ENCODE data around the gene ATP8B1.
A peak's percentile ranks its signal among the peaks of the same experiment; 100 is the strongest.
"Not testable (repeated sequence)": the region's sequence is repeated elsewhere in the genome, so short reads cannot be mapped to it uniquely, and the experiment has no call there.

ATP8B1 gene

GRCh38 chr18:57651914-57652313 is 151.2 kb downstream of the ATP8B1 start:
- no peak overlapping the region for H3K4me3 ChIP-seq (ENCODE audit: low read depth, low read length)
- no peak for TF ChIP-seq CTCF (IDR thresholded peaks at IDR 0.05; ENCODE audit: low read depth, low read length, missing control alignments)
- no peak for DNase-seq (ENCODE audit: low read depth)
- in situ Hi-C loops (cut with HindIII; ENCODE audit: low sequenced_read_pairs): no loop called here

- no peak for DNase-seq (ENCODE audit: low read depth)
- in situ Hi-C loops (cut with HindIII; ENCODE audit: low sequenced_read_pairs): no loop called here
- TF ChIP-seq CTCF (IDR thresholded peaks at IDR 0.05; ENCODE audit: low read depth, low read length, missing control alignments): no peak
- no peak overlapping the region for H3K4me3 ChIP-seq (ENCODE audit: low read depth, low read length)
Measured at GRCh38 chr18:57649556-57650500, 153.3 kb downstream of the ATP8B1 start.

- in situ Hi-C loops (cut with HindIII; ENCODE audit: low sequenced_read_pairs): no loop called here
Measured at GRCh38 chr18:57648414-57648813, 154.7 kb downstream of the ATP8B1 start.

GRCh38 chr18:57644540-57644939 is 158.6 kb downstream of the ATP8B1 start:
- H3K4me3 ChIP-seq (ENCODE audit: low read depth, low read length): no peak overlapping the region
- TF ChIP-seq CTCF (IDR thresholded peaks at IDR 0.05; ENCODE audit: low read depth, low read length, missing control alignments): no peak
- in situ Hi-C loops (cut with HindIII; ENCODE audit: low sequenced_read_pairs): no loop called here
- peak; percentile 16 for DNase-seq (ENCODE audit: low read depth)

More at GRCh38 chr18:57648414-57648813, 154.7 kb downstream of the ATP8B1 start:
- DNase-seq (ENCODE audit: low read depth): no peak
- H3K4me3 ChIP-seq (ENCODE audit: low read depth, low read length): no peak overlapping the region
- no peak for TF ChIP-seq CTCF (IDR thresholded peaks at IDR 0.05; ENCODE audit: low read depth, low read length, missing control alignments)

- H3K4me3 ChIP-seq (ENCODE audit: low read depth, low read length); in situ Hi-C loops (cut with HindIII; ENCODE audit: low sequenced_read_pairs); DNase-seq (ENCODE audit: low read depth): not testable (repeated sequence)
Measured at GRCh38 chr18:57643726-57644125, 159.4 kb downstream of the ATP8B1 start.

- in situ Hi-C loops (cut with HindIII; ENCODE audit: low sequenced_read_pairs); H3K4me3 ChIP-seq (ENCODE audit: low read depth, low read length); DNase-seq (ENCODE audit: low read depth): not testable (repeated sequence)
Measured at GRCh38 chr18:57642462-57642861, 160.7 kb downstream of the ATP8B1 start.

GRCh38 chr18:57640749-57641148 is 162.4 kb downstream of the ATP8B1 start:
- TF ChIP-seq CTCF (IDR thresholded peaks at IDR 0.05; ENCODE audit: low read depth, low read length, missing control alignments): no peak
- in situ Hi-C loops (cut with HindIII; ENCODE audit: low sequenced_read_pairs): no loop called here
- H3K4me3 ChIP-seq (ENCODE audit: low read depth, low read length): no peak overlapping the region
- DNase-seq (ENCODE audit: low read depth): no peak
